GM12892 (cell line): Measurements from ENCODE around the gene SFSWAP.
"Not testable (repeated sequence)": the region's sequence is repeated elsewhere in the genome, so short reads cannot be mapped to it uniquely, and the experiment has no call there.

Experiments used
- DNase-seq: peaks from one replicate; pipeline ENCODE4 v3.0.0; 2011; ENCODE audit not compliant: insufficient read length
- FAIRE-seq: peaks from 2 replicates; lab custom pipeline; 2011; peaks lifted over from hg19 to GRCh38; lab: Jason Lieb, UNC
- POLR2A ChIP-seq: IDR thresholded peaks from 2 replicates; pipeline ENCODE4 v1.6.1; 2011; ENCODE audit warnings: low read depth, low read length, control low read depth
- POLR2AphosphoS5 ChIP-seq: IDR thresholded peaks from 2 replicates; pipeline ENCODE4 v1.6.1; 2011; ENCODE audit warnings: low read depth, low read length, control low read depth
- TAF1 ChIP-seq: IDR thresholded peaks from 2 replicates; pipeline ENCODE4 v1.6.1; 2011; ENCODE audit warnings: low read depth, mild to moderate bottlenecking, control low read depth, low read length, borderline replicate concordance

SFSWAP gene

DNA sequence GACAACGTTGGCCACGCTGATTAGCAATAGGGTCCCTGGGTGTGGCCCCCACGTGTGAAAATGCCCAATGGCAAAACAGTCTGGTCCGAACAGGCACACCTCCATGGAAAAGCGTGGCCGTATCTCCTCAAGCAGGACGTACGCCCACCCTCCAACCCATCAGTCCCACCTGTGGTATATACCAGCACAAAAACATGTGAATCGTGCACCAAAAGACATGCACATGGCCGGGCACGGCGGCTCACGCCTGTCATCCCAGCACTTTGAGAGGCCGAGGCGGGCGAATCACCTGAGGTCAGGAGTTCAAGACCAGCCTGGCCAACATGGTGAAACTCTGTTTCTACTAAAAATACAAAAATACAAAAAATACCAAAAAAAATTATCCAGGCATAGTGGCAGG is 14.9 kb upstream of the SFSWAP start:
- DNase-seq (no peak), FAIRE-seq (no peak)
- TF ChIP-seq POLR2AphosphoS5: no peak
- TF ChIP-seq TAF1: no peak
- TF ChIP-seq POLR2A: no peak

DNA sequence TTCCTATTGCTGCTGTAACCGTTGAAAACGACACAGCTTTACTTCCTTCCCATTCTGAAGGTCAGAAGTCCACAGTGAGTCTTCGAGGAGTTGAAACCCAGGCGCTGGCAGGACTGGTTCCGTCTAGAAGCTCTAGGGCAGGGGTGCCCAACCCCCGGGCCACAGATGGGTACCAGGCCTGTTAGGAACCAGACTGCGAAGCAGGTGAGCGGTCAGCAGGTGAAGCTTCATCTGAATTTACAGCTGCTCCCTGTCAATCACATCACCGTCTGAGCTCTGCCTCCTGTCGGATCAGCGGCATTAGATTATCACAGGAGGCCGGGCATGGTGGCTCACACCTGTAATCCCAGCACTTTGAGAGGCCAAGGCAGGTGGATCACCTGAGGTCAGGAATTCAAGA is 12.6 kb upstream of the SFSWAP start:
- TF ChIP-seq POLR2AphosphoS5 (no peak), TAF1 (no peak), POLR2A (no peak)
- no peak for FAIRE-seq
- DNase-seq: no peak

DNA sequence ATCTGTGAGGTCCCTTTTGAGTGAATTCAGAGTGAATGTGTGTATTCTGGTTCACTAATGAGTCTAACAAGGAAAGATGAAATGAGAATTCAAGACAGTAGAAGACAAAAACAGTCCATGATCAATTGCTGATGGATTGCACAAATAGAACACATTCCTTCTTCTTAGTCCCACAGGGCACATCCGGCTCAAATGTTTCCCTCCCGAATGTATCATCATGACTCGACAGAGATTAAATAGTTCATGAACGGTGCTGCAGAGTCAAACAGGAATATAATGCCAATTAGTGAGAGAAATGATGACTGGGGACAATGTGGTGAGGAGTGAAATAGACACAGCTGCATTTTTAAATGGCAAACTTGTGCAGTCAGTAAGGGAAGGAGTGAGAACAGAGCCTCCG is 11.5 kb upstream of the SFSWAP start:
- no peak for DNase-seq
- FAIRE-seq: no peak
- no peak for TF ChIP-seq POLR2AphosphoS5
- no peak for TF ChIP-seq TAF1
- TF ChIP-seq POLR2A: no peak

DNA sequence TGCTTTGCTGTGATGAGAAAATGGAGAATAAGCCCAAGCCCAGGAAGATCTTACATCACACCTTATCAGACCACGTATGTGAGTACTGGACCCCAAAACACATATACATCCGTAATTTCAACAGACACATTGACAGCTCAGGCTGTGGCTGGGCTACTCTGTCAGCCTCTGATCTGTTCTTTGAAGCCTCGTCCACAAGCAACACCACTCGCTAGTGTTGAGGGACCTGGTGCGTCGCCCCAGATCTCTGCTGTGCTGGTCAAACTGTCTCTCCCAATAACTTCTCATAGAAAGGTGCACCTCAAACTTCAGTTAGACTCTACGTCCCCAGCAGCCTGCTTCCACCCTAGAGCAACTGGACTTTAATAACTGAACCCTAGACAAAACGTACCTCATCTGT is 10.6 kb upstream of the SFSWAP start:
- TF ChIP-seq POLR2AphosphoS5 (no peak), POLR2A (no peak), TAF1 (no peak)
- DNase-seq (no peak), FAIRE-seq (no peak)

GRCh38 chr12:131701705-131702572 is 9.0 kb upstream of the SFSWAP start:
- no peak for TF ChIP-seq POLR2A
- no peak for TF ChIP-seq TAF1
- no peak for TF ChIP-seq POLR2AphosphoS5
- FAIRE-seq: no peak

DNA sequence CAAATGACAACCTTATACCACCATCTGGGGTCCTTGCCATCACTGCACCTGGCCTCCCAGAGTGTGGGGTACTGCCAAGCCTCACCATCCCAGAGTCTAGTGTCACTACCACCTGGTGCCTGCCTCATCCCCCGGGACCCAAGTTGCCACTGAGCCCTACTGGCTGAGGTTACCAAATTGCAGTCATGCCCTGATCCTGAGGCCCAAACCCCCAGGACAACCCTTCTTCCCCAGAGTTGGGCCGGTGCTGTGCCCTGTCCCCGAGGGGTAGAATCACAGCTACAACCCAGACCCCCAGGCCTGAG is 8.4 kb upstream of the SFSWAP start:
- no peak for TF ChIP-seq POLR2A
- TF ChIP-seq POLR2AphosphoS5: no peak
- no peak for TF ChIP-seq TAF1
- DNase-seq (no peak), FAIRE-seq (no peak)

More at GRCh38 chr12:131701705-131702572, 9.0 kb upstream of the SFSWAP start:
- no peak for DNase-seq

DNA sequence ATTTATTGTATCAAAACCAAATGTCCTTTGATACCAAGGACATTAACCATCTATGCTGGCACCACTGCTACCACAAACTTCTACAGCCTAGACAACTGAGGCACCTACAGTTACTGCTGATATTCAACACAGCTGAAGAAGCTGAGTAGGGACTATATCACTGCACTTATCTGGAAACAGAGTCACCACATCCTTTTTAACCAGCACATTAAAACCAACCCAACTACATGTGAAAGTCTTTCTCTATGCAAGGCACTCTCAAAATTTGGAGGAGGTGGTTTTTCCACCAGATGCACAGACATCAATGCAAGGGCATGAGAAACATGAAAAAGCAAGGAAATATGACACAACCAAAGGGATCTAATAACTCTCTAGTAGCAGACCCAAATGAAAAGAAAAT is 7.7 kb upstream of the SFSWAP start:
- DNase-seq: no peak
- TF ChIP-seq POLR2A (no peak), POLR2AphosphoS5 (no peak), TAF1 (no peak)
- no peak for FAIRE-seq

GRCh38 chr12:131704509-131704908 is 6.4 kb upstream of the SFSWAP start:
- FAIRE-seq: no peak
- DNase-seq: no peak

GRCh38 chr12:131706709-131707108 is 4.2 kb upstream of the SFSWAP start:
- not testable (repeated sequence) for DNase-seq, FAIRE-seq

More at GRCh38 chr12:131704509-131704908, 6.4 kb upstream of the SFSWAP start:
- TF ChIP-seq POLR2AphosphoS5: no peak
- no peak for TF ChIP-seq POLR2A
- TF ChIP-seq TAF1: no peak

DNA sequence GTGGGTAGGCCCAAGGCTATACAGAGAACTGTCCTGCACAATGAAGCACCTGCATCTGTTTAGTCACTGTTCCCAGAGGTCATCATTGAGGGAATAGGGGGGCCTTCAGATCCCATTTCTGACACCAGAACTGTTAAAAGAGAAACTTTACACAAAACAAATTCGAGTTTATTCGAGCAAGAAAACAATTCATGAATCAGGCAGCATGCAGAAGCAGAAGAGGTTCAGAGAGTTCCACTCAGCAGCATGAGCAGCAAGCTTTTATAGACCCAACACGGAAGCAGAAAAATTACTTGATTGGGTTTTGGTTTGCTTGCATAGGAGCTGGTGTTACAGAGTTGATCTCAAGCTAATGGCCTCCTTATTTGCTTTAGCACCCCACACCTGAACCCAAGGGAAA is 1.7 kb upstream of the SFSWAP start:
- DNase-seq: no peak
- TF ChIP-seq TAF1 (no peak), POLR2AphosphoS5 (no peak), POLR2A (no peak)
- FAIRE-seq: no peak

GRCh38 chr12:131711551-131712205 is 788 bp downstream of the SFSWAP start:
- no peak for FAIRE-seq
- TF ChIP-seq TAF1: no peak
- no peak for TF ChIP-seq POLR2A
- no peak for TF ChIP-seq POLR2AphosphoS5
- DNase-seq: no peak

DNA sequence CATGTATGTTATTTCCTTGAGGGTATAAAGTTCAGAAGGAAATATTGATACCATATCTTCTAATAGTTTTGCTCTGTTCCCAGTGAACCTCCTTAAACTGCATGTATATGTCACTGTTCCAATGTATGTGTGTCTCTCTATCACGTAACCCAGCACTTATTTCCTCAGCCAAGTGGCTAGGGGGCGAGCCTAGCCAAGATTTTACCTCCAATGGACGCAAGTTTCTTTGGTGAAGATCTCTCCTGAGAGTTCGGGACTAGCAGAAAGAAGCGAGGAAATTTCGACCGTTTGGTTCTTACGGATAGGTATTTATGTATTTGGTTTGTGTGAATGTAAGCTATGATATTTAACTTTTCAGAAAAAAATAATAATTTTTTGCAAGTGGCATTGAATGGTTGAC is 2.5 kb downstream of the SFSWAP start:
- FAIRE-seq: no peak
- DNase-seq: no peak
- TF ChIP-seq POLR2A (no peak), TAF1 (no peak), POLR2AphosphoS5 (no peak)
